BLaER1 (cell line): ENCODE results near the gene DENND11.

ENCODE experiments used
- H3K27ac ChIP-seq: shearing (Covaris generic); formaldehyde crosslinking; 2 replicates; pipeline ENCODE4 v1.8.1; 2022
- H3K27me3 ChIP-seq: shearing (Covaris generic); formaldehyde crosslinking; 2 replicates; pipeline ENCODE4 v1.8.1; 2022
- H3K36me3 ChIP-seq: shearing (Covaris generic); formaldehyde crosslinking; 2 replicates; pipeline ENCODE4 v1.8.1; 2022
- H3K4me1 ChIP-seq: shearing (Covaris generic); formaldehyde crosslinking; 2 replicates; pipeline ENCODE4 v1.8.1; 2022
- H3K4me2 ChIP-seq: shearing (Covaris generic); formaldehyde crosslinking; 2 replicates; pipeline ENCODE4 v1.8.1; 2022
- H3K4me3 ChIP-seq: shearing (Covaris generic); formaldehyde crosslinking; 2 replicates; pipeline ENCODE4 v1.8.1; 2022
- H3K9ac ChIP-seq: shearing (Covaris generic); formaldehyde crosslinking; 2 replicates; pipeline ENCODE4 v1.8.1; 2022
- H3K9me3 ChIP-seq: shearing (Covaris generic); formaldehyde crosslinking; 2 replicates; pipeline ENCODE4 v1.8.1; 2022
- H4K20me1 ChIP-seq: shearing (Covaris generic); formaldehyde crosslinking; 2 replicates; pipeline ENCODE4 v1.8.1; 2022
- Cebpa-rat ChIP-seq: shearing (Covaris generic); IDR thresholded peaks from 2 replicates; pipeline ENCODE4 v1.8.1; 2022

The DENND11 gene

GRCh38 chr7:141654551-141654950 lies 47.4 kb downstream of the DENND11 start:
- no peaks in the 10 kb centered on the region for H3K27me3 ChIP-seq
- peaks cover 69% of the 10 kb centered on the region for H3K36me3 ChIP-seq
- H3K9me3 ChIP-seq = no peaks in the 10 kb centered on the region
- no peak overlapping the region for H3K4me2 ChIP-seq
- H3K4me1 ChIP-seq = peaks cover 10% of the 10 kb centered on the region
- H3K4me3 ChIP-seq = no peak overlapping the region
- no peaks in the 10 kb centered on the region for H4K20me1 ChIP-seq
- TF ChIP-seq Cebpa-rat = no peak
- H3K27ac ChIP-seq = no peak overlapping the region
- H3K9ac ChIP-seq = no peak overlapping the region

- H3K9me3 ChIP-seq = no peaks in the 10 kb centered on the region
- no peak for TF ChIP-seq Cebpa-rat
- no peak overlapping the region for H3K9ac ChIP-seq
- no peak overlapping the region for H3K4me2 ChIP-seq
- H4K20me1 ChIP-seq = no peaks in the 10 kb centered on the region
- H3K4me1 ChIP-seq = peaks cover 14% of the 10 kb centered on the region
- peaks cover 70% of the 10 kb centered on the region for H3K36me3 ChIP-seq
- H3K27me3 ChIP-seq = no peaks in the 10 kb centered on the region
- H3K4me3 ChIP-seq = no peak overlapping the region
- H3K27ac ChIP-seq = no peak overlapping the region
Observed at GRCh38 chr7:141652691-141653090, 49.3 kb downstream of the DENND11 start.
